Kidney capillary endothelial cell (primary cell): ENCODE measurements around the gene UQCRQ.

Experiments
- DNase-seq: peaks from one replicate; pipeline ENCODE4 v3.0.0-alpha.2; 2018; ENCODE audit warnings: low spot score

UQCRQ gene

DNA sequence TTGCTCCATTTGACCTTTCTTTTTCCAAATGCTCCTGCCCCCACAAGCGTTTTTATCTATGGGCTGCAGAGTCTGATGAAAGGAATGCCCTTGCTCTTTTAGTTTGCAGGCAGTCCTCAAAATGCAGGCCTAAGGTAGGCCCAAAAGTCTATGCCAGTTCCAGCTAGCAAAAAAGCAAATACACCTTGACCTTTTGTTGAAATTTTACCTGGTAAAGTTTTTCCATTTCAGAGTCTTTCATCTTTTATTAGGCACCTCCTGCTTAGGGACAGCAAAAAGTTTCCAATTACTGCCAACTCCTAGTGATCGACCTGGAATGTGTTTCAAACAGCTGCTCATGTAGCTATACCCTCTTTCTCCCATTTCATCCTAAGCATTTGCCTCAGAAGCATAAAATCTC is 4.4 kb downstream of the UQCRQ start:
- DNase-seq = no peak

DNA sequence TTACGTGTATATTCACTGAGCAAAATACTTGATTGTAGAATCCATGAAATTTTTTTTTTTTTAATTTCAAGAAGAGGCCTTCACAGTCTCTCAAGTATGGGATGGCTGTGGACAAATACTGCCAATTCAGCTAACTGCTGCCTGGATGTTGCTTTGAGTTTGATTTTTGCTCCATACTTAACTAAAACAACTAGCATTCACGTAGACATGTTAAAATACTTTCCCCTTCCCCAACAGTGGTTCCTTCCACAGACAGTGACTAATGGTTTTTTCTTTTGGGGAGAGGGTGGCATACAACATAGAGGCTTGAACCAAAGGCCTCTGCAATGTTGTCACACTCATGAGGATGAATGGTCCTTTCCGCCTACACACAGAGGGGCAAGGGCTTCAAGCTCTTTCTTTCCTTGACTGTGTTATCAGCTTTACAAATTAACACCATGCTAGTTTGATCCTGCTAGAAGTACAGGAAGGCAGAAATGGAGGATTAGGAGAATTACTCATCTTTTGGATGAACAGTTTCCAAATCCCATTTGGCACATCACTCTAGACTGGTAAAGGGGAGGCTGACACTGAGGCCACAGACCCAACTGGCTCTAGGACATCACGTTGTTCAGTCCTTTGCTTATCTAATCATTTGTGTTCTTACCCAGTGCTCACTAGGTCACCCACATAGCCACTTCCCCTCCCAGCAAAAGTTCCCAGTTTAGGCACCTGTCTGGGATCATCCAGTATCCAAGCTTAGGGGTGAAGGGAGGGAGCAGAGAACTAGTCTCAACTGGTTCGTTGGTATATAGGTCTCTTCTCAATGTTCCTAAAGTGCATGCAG is 5.2 kb downstream of the UQCRQ start:
- no peak for DNase-seq

DNA sequence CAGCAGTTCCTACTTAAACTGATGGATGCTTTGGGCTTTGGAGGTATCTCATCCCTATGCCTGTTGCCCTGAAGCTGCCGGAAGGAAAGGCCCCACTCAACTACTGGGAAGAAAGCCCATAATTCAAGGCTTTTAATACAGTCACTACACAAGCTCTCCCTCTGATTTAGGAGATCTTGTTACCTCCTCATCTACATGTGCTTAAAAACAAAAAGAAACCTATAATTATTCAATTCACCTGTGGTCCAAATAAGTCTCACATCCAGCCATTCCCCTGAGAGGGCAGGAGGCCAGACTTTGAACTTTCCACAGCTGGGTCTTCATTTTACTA is 6.3 kb downstream of the UQCRQ start:
- DNase-seq = no peak

DNA sequence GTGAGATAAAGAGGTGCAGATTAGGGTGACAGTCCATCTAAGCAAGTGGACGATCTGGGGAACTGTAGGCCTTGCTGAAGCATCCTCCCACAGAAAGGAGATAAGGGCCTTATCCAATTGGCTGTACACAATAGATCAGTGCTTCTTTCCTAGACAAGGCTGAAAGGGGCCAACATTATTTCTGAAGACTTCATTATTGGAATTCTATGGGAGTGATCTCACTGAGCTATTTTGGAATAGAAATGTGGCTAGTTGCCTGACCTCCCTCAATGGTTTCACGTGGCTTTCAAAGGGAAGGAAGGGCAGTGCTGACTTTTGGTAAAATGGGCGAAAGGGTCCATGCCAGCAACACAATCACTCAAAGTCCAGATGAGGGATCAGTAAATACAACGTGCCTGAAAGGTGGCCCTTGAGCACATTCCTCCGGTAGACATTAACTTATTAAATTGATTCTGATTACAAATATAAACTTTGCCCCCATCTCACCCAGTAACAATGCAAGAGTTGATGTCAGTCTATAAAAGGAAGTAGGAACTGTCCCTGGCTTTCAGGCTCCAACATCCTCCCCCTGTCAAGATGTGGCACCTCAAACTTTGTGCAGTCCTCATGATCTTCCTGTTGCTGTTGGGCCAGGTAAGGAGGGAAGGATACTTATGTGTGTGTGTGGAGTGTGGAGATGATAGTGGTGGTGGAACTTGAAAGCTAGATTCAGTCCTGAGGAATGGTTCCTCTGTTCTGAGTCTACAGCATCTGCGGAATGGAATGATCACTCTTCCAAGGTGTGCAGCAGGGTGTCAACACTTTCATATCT is 6.9 kb downstream of the UQCRQ start, which contains the start of gene LEAP2:
LEAP2 (plus strand) TSS at position 550 of the 811 bp plus-strand sequence; CDS start at position 577, 27 bp downstream.
- DNase-seq = no peak

DNA sequence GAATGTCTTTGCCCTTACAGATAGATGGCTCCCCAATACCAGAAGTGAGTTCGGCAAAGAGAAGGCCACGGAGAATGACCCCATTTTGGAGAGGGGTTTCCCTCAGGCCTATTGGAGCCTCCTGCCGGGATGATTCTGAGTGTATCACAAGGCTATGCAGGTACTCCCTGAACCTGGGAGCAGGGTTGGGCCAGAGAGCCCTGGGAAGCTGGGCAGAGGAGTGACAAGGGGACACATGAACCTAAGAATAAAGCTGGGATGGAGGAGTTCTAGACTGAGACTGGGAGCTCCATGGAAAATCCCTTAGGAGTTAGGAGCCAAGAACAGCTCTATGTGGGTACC is 7.5 kb downstream of the UQCRQ start:
- DNase-seq = no peak

DNA sequence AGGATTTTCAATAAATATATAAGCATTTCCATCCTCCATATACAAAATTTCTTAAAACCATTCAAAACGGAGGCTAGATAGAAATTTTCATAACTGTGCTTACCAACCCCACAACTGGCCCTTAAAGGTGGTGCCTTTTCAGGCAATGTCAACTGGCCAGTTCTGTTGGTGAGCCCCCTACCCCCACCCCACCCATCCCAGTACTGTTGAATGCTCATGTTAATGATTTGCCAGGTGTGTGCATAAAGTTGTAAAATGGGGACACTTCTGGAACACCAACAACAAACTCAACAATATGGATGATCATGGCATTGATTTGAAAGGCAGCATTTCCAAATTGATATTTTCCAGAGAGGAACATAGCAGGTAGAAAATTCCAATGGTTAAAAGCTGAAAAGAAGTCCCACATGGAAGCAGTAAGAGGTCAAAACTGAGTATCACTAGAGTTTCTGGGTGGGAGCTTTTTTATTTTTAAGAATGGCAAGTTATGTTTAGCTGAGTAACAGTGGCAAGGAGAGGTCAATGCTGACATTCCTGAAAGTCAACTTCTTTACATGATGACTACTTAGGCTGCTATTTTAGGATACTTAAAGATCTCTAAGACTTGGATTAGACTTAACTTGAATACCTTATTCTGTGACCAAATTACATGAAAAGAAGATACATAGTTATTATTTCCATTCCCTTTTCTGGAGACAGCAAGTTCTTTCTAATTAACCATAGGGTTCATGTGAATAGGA is 9.7 kb downstream of the UQCRQ start:
- no peak for DNase-seq

DNA sequence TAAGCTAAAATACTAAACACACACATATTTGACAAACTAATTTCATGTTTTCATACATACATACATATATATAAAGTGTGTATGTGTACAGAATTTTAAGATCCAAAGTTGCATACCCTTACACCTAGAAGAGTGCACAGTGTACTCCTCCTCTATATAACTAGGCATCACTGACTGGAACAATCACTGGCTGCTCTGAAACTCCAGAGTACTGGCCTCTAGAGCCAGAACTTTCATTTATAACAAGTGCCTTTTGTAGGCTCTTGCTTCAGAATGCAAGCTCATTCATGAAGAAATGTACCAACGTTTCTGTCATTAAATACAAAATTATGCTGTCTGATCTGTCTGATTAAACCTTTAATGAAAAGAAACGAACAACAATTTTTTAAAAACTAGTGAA is 11.0 kb downstream of the UQCRQ start:
- no peak for DNase-seq

DNA sequence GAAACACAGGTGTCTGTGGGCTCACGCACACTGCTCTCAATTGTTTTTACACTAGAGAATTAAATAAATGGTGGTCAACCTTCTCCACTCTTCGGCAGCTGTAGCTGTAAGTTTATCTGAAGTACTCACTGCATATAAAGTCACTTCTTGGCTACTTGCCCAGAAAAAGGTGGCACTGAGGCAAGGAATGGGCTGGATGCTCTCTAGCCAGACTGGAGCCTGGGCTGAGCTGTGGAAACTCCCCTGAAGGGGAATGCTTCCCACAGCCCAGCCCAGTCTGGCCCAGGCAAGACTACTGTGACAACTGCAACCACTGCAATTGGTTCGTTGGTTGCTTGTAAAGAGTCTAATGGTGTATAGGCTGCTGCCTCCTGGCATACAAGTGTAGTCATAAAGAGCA is 11.5 kb downstream of the UQCRQ start:
- DNase-seq = no peak

DNA sequence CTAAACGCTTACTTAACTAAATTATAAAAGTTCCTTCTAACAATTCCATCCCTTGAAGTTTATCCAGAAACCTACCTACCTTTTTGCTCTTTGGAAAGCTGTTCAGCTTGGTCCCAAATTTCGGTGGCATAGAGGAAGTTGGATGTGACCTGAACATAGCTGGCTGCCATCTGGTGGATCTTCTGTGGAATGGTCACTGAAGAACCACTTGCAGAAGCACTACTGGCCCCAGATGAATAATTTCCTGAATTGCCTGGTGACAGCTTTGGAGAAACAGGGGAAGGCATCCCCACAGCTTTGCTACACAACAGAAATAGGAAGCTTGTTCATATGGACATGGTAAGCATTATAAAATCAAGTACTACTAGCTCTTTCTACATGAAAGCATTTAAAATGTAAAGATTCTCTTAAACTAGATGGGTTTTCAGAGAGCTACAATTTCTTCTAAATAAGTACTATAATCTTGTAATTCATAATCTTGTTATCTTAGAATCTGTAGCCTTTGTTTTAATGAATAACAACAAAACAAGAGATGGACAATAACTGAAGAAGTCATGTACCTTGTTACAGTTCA is 16.9 kb downstream of the UQCRQ start:
- DNase-seq = peak; percentile 83

DNA sequence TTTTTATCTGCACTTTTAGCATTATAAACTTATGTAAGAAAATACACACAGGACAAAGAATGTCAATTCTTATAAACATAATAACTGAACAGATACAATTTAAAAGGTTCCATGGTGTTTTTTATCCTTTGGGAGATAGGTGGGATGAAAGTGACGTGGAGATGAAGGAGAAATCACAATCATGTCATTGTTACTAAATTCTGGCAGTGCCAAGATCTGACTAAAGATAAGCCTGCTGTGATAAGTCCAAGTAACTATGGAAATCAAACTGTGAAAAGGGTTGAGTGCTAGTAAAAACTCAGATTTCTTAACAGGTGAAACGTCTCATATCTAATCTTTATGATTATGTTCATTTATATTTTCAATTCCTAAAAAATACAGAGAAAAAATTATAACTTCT is 18.1 kb downstream of the UQCRQ start:
- no peak for DNase-seq

DNA sequence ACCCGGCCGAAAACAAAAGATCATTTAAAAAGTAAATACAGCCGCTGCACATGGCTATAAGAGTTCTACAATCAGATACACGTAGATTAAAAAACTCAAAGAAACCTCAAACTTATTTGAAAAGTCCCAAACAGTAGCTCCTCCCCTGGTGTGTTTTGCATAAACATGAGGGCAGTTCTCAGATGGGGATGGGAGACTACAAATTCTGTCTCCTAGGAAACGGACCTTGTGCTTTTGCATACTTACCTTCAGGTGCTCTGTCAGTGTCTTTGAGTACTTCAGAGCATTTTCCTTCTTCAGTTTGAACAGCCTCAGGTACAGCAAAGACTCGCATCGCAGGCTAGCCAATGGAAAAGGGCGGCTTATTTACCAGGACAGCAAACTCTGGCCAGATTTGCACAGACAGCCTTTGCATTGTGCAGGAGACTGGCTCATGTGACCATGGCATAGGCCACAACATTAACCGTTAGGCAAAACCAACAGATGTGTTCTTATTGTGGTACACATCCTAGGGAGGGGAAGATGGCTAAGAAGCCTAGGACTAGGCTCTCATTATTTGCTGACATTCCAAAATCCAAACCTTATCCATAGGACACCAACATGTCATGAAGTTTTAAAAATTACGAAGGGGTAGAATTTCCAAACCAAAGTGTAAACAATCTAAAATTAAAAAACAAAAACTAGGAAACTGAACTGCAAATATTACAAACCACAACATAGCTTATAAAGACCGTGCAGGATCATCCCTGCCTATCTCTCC is 19.8 kb downstream of the UQCRQ start:
- no peak for DNase-seq

DNA sequence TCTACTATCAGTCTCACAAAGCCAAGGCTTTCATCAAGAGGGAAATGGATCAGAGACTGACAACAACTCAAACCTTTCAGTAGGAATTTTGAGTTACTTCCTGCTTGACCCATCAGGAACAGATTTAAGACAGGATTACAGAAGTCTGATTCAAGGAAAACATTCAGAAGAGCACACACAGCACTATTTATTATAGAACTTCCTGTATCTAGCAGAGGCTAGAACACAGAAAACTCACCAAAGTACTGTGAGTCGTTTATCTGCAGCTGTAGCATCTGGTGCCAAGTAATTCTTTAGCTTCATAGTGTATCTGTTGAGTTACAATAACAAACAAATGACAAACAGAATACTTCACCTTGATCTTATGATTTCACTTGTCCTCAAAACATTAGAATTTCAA is 20.8 kb downstream of the UQCRQ start:
- no peak for DNase-seq

DNA sequence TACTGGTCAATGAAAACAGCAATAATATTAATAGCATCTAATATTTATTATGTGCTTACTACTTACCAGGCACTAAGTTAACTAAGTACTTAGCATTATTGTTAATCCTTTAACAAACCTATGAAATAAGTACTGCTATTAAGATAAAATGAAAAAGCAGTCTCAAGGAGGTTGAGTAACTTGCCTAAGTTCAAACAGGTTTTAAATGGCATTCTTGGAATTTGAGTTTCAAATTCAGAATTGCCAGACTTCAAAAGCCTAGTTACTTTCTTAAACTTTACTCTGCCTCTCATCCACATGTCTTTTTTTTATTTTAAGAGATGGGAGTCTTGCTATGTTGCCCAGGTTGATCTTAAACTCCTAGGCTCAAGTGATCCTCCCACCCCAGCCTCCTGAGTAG is 23.1 kb downstream of the UQCRQ start:
- no peak for DNase-seq

DNA sequence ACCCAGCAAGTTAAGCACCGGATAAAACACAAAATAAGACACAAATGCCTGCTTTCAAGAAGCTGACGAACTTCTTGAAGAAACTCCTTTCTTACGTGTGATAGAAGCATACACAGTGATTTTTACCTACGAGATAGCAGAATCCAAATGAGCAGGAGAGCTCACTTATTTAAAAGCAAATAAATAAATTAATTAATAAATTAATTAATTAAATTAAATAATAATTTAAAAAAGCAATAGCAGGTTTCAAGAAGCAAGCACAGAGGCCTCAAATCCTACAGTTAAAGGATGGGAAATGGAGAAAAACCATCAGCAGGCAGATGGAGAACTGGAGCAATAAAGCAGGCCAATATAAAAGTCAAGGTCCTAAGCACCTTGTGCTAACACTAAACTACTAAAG is 24.4 kb downstream of the UQCRQ start:
- DNase-seq = no peak

DNA sequence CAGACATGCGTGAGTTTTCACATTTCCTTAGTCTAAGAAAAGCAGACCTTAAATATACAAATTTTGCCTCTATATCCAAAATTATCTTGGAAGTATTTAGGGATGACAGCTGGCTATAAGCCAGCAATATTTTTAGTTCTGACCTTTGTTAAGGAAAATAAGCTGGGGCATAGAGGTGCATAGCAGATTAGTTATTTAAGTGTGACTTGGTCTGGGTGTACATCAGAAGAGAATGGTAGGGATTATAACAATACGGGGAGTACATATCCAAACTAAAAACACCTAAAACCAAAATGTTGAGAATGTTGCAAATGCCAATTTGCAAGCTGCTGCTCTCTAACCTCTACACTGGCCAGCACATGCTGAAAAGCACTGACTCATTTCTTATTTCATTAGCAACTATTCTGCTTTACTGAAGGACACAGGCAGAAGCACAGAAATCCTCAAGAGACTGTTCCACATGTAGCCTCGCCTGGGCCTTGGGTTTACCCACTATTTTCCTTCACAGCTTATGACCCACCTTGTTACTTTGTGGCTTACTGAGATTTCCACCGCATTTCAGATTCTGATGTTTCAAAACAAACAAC is 29.4 kb downstream of the UQCRQ start:
- no peak for DNase-seq

DNA sequence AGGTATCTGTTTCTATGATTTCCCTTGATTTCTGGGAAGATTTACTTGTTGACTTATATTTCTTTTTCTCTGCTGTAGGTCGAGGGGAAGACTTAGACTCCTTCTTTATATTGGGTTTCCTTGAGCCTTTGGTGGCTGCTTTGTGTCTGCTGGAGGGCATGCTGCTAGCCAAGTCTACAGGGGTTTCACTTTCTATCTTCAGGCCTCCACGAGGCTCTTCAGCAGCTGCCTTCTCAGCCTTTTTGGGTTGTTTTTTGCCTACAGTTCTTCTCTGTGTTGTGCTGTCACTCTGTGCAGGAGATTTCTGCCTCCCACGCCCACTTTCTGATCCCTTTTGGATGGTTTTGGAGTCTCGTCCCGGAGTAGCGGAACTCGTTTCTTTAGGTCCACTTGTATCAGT is 30.2 kb downstream of the UQCRQ start:
- DNase-seq = no peak

DNA sequence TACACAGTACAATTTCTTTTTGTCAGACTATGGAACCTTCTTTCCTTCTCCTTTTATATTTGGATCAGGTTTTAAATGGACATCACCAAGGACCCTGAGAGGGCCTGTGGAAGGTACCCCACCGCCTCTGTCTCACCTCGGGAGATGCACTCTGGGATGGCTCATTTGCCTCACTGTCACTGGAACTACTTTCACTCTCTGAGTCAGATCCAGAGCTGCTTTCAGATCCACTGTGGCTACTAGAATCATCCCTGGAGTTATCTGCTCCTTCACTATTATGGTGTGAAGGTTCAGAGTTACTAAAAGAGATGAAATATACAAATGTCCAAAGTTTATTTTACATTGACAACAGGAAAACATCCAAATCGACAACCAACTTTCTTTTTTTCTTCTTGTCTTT is 31.7 kb downstream of the UQCRQ start:
- no peak for DNase-seq

DNA sequence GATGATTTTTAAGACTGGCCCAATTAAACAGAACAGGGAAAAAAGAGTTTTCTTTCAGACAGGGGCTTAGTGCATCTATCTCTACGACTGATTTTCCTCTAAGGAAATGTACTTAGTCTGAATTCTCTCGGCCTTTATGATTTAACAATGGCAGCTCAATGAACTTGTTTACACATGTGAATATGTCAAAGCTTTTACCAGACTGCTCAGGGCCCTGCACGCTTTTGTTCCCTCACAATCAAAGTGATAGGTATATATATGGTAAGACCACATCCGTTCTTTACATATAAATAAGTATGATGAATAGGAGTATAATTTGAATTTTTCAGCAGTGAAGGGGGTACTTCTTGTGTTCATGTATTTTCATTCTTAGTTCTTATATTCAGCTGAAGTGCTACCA is 34.6 kb downstream of the UQCRQ start:
- no peak for DNase-seq

DNA sequence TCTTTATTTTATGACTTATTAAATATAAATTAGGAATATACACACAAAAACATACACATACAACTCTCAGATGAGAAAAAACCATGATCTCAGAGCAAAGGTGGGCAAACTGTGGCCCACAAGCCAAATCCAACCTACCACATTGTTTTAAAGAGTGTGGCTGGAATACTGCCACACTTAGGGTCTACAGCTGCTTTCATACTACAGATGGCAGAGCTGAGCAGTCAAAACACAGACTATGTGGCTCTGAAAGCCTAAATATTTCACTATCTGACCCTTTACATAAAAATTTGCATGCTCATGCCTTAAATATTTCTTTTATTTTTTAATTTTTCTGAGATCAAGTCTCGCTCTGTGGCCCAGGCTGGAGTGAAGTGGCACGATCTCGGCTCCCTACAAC is 35.3 kb downstream of the UQCRQ start:
- DNase-seq = no peak

DNA sequence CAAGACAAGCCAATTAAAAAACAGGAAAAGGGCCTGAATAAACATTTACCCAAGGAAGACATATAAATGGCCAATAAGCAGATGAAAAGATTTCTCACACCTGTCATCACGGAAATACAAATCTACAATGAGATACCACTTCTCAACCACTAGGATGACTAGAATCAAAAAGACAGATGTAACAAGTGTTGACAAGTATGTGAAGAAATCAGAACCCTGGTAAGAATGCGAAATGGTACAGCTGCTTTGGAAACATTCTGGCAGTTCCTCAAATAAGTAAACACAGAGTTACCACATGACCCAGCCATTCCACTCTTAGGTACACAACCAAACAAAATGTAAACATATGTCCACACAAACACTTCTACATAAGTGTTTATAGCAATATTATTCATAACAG is 39.5 kb downstream of the UQCRQ start:
- DNase-seq = no peak

DNA sequence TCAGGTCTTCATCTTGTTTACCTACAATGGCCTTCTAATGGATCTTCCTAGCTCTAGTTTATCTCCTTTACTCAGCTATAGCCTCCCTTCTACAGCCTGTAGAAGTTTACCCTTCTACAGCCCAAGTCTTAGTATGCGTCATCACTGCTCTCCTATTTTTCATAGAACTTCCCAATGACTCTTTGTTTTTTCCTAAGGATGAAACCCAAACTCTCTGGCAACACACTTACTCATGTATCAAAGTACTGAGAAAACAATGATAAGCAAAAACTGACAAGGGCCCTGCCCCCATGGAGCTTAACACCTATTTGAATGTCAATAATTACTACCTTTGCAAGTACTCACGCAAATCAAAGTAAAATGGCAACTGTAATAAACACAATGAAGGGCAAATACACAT is 40.7 kb downstream of the UQCRQ start:
- peak; percentile 23 for DNase-seq

DNA sequence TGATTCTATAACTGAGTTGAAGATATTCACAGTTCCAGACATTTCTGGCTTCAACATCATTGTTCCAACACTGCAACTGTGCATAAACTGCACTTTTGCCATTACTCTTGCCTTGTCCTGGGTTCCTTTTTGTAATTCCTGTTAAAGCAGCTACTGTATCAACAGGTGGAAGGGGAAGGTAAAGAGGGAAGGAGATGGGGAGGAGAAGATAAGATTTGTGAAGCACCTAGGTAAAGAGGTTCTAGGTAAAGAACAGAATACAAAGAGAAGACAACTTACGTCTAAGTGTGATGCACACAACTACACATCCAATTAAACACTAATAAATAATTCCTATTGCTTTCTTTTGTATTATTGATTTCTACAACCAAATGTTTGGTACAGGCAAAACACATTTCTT is 43.3 kb downstream of the UQCRQ start:
- no peak for DNase-seq
